Measurements from ENCODE around the gene YARS2. TPM values are rescaled to one million over a fixed set of nuclear protein-coding genes. Genes with fewer than 3 reads are reported as not detected.

YARS2 gene
- total RNA-seq, 4 donors from 2014 or later: 18.7 to 26.8 (median 22.0) TPM

DNA sequence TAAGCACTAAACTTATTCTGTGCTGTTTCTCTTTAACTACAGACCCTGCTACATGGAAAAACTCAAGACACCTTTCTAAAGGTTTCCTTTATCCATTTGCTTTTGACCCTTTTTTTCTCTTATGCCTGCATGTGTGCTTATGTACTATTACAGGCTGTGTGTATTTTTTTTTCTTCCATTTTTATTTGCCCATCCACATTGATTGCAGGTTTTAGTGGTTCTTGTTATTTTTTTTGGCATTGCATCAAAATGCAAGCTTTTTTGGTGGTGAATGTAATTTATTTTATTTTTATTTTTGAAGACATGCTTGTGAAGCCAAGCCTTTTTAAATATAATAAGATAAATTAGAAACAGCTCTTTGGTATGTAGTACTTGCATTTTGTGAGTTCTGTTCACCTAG is 49.9 kb downstream of the YARS2 start:
- TF ChIP-seq, protein P1, sequence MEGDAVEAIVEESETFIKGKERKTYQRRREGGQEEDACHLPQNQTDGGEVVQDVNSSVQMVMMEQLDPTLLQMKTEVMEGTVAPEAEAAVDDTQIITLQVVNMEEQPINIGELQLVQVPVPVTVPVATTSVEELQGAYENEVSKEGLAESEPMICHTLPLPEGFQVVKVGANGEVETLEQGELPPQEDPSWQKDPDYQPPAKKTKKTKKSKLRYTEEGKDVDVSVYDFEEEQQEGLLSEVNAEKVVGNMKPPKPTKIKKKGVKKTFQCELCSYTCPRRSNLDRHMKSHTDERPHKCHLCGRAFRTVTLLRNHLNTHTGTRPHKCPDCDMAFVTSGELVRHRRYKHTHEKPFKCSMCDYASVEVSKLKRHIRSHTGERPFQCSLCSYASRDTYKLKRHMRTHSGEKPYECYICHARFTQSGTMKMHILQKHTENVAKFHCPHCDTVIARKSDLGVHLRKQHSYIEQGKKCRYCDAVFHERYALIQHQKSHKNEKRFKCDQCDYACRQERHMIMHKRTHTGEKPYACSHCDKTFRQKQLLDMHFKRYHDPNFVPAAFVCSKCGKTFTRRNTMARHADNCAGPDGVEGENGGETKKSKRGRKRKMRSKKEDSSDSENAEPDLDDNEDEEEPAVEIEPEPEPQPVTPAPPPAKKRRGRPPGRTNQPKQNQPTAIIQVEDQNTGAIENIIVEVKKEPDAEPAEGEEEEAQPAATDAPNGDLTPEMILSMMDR (IDR thresholded peaks at IDR 0.05; ENCODE audit: low read depth): no peak

DNA sequence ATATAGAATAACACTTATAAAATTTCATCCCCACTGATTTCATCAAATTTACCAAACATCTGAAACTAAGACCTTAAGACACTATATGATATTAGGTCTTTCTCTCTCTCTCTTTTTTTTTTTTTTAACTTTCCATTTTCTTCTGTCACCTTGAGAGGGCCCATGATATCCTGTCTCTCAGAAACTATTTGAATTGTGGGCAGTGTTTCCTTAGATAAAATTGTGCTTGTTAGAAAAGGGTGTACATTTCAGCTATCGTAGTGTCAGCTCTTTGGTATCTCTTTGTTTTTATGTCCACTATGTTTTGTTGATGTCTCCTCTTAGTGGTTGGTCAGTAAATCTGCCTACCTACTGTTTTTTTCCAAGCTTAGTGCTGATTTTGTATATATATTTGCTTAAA is 52.8 kb downstream of the YARS2 start:
- TF ChIP-seq, protein P1 (IDR thresholded peaks at IDR 0.05; ENCODE audit: low read depth): no peak

DNA sequence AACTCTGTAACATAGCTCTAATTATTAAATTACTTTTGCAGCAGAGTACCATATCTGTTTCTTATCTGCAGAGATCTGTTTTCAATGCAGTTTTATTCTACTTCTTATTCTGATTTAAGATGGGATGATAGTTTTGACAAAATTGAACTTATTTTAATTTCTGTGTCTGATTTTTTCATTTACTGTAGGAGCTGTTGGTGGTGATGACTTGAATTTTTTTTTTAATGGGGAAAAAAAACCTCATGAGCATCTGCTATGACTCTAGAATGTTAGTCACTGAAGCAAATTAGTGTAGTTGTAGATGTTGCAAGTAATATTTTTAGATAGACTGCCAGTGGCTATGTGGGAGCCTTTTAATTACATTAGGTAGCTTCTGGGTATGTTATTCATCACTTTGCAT is 53.2 kb downstream of the YARS2 start:
- TF ChIP-seq, protein P1 (IDR thresholded peaks at IDR 0.05; ENCODE audit: low read depth): no peak

DNA sequence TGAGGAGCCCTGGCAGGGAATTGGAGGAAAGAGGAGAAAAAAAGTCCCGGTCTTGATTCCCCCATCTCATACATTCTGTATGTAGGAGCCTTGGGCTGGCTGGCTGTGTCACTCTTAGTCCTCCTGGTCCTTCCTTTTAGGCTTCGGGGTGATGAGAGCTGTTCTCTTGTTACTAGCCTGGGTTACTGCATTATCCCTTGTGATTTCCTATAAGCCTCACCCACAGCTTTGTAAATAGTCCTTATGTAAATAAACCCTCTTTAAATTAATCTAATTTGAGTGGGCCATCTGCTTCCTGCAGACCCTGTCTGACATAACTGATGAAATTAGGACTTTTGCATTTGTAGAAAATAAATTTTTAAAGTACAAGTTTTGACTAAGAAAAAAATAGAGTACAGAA is 57.4 kb downstream of the YARS2 start:
- TF ChIP-seq, protein P1 (IDR thresholded peaks at IDR 0.05; ENCODE audit: low read depth): no peak

DNA sequence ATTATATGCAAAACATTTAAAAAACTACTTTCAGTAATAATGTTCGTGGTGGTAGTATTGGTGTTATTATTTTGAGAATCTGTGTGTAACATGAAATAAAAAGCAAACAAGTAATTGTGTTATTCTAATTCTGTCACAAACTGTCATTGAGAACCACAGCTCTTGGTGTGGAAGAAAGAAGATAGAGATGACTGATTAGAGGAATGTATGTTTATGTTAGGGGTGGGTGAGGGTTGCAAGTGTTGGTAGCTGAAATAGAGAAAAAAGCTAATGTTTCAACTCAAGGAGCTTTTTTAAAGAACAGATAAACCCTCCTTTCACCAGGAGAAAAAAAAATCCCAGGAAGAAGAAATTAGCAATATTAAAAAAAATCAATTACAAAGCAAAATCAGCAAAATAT is 58.3 kb downstream of the YARS2 start:
- TF ChIP-seq, protein P1 (IDR thresholded peaks at IDR 0.05; ENCODE audit: low read depth): no peak

Small RNA genes lying within 50 kb of the gene (small RNA-seq; reads per million reads assigned to genes)
- gene RF00019: 0.49 reads per million

Other genes with a start within 250 kb of the YARS2 start
- gene DNM1L, start 76.6 kb downstream of the YARS2 start, total RNA-seq: 10 to 100 TPM; 43.9 to 83.6 (median 53.1) TPM
- 10 to 100 TPM; 21.7 to 75.2 (median 39.7) TPM for gene PKP2, start 140.9 kb upstream of the YARS2 start, total RNA-seq

All from subcutaneous adipose tissue (tissue), 4 donors.